ENCODE measurements around the gene DNLZ.

GRCh38 chr9:136332482-136332983 is 31.0 kb downstream of the DNLZ start:
- no peak for TF ChIP-seq CTCF (IDR thresholded peaks at IDR 0.05)
- TF ChIP-seq POLR2A (IDR thresholded peaks at IDR 0.05): no peak
- TF ChIP-seq POLR2AphosphoS5 (IDR thresholded peaks at IDR 0.05): no peak
